Measurements from ENCODE around the gene GHSR. TPM values are rescaled to one million over a fixed set of nuclear protein-coding genes. Genes with fewer than 3 reads are reported as not detected.

GHSR gene
- total RNA-seq, 1 experiment from 2014 or later: not detected

DNA sequence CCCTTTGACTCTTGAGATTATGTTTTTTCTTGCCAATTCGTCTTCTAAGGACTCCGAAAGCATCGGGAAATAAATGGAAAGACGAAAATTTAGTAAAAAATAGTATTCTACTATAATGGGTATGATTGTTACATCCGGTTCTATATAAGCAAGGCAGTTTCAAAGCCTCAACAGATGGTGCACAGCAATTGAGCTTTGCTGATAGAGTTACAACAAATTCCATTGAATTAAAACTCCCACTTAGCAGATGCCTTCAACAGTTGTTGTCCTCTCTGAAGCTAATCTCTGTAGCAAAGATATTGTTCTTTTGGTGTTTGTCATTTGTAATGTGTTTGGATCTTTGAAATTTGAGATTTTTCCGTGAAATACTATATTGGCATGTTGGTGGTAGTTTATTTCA lies 16.1 kb upstream of the GHSR start:
- CTCF ChIA-PET: interaction anchor here (0.5 kb wide), 1 partner anchor 159 kb away, joined by 5 read pairs; no protein-coding TSS in a partner anchor
- POLR2A ChIA-PET: no interaction called here
- TF ChIP-seq, protein P1, sequence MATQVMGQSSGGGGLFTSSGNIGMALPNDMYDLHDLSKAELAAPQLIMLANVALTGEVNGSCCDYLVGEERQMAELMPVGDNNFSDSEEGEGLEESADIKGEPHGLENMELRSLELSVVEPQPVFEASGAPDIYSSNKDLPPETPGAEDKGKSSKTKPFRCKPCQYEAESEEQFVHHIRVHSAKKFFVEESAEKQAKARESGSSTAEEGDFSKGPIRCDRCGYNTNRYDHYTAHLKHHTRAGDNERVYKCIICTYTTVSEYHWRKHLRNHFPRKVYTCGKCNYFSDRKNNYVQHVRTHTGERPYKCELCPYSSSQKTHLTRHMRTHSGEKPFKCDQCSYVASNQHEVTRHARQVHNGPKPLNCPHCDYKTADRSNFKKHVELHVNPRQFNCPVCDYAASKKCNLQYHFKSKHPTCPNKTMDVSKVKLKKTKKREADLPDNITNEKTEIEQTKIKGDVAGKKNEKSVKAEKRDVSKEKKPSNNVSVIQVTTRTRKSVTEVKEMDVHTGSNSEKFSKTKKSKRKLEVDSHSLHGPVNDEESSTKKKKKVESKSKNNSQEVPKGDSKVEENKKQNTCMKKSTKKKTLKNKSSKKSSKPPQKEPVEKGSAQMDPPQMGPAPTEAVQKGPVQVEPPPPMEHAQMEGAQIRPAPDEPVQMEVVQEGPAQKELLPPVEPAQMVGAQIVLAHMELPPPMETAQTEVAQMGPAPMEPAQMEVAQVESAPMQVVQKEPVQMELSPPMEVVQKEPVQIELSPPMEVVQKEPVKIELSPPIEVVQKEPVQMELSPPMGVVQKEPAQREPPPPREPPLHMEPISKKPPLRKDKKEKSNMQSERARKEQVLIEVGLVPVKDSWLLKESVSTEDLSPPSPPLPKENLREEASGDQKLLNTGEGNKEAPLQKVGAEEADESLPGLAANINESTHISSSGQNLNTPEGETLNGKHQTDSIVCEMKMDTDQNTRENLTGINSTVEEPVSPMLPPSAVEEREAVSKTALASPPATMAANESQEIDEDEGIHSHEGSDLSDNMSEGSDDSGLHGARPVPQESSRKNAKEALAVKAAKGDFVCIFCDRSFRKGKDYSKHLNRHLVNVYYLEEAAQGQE (IDR thresholded peaks at IDR 0.05; ENCODE audit: insufficient read depth in 1 of 2, low read depth in 2 of 2, low read length in 1 of 2): no peak
- TF ChIP-seq, protein P2, sequence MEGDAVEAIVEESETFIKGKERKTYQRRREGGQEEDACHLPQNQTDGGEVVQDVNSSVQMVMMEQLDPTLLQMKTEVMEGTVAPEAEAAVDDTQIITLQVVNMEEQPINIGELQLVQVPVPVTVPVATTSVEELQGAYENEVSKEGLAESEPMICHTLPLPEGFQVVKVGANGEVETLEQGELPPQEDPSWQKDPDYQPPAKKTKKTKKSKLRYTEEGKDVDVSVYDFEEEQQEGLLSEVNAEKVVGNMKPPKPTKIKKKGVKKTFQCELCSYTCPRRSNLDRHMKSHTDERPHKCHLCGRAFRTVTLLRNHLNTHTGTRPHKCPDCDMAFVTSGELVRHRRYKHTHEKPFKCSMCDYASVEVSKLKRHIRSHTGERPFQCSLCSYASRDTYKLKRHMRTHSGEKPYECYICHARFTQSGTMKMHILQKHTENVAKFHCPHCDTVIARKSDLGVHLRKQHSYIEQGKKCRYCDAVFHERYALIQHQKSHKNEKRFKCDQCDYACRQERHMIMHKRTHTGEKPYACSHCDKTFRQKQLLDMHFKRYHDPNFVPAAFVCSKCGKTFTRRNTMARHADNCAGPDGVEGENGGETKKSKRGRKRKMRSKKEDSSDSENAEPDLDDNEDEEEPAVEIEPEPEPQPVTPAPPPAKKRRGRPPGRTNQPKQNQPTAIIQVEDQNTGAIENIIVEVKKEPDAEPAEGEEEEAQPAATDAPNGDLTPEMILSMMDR (IDR thresholded peaks at IDR 0.05): no peak
- Histone ChIP-seq H3K4me3 (ENCODE audit: low read depth in 2 of 2, low read length in 2 of 2) (no peak overlapping the region), H3K9me3 (ENCODE audit: control insufficient read depth, insufficient read depth, low read depth, low read length) (no peaks in the 10 kb centered on the region), H3K36me3 (ENCODE audit: control insufficient read depth, insufficient read depth, low read length) (no peaks in the 10 kb centered on the region), H3K27me3 (ENCODE audit: control insufficient read depth, insufficient read depth, low read length) (peaks cover 7% of the 10 kb centered on the region; the same call in 1 of the 2 replicates), H3K4me1 (ENCODE audit: control insufficient read depth, insufficient read depth, low read length) (peaks cover 9% of the 10 kb centered on the region), H3K27ac (ENCODE audit: low read length) (no peak overlapping the region)
- intact Hi-C loops (cut with micrococcal nuclease; ENCODE audit: unreplicated experiment) (no loop called here), in situ Hi-C loops (cut with HindIII; ENCODE audit: low pct_unique_long_range_greater_than_20kb, low sequenced_read_pairs) (no loop called here)
- BruUV-seq (replicated peaks): no TSS peak
- DNase-seq (ENCODE audit: low read depth, low spot score) (no peak), ATAC-seq (no peak)

DNA sequence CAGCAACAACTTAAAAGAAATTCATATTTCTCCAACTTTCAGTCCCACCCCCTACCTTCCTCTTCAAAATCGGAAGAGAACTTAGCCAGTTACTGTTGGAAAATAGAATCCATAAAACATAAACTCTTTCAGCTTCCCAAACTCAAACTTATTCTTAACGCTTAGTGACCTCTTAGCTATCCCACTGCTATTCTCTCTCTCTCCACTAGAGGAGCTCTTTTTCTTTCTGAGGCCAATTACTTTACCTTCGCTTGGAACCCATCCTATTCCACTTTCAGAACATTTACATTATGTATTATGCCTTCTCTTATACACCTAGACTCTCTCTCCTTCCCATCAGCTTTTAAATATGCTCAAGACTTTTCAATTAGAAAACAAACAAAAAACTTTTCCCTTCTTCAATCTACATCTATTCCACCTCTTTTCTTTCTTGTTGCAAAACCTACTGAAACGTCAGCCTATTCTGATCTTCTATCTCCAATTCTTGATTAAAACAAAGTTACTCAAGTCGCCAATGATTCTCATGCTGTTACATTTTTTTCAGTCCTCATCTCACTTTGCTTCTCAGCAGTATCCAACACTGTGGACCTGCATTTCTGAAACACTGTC lies 13.4 kb upstream of the GHSR start:
- in situ Hi-C loops (cut with HindIII; ENCODE audit: low pct_unique_long_range_greater_than_20kb, low sequenced_read_pairs): no loop called here
- TF ChIP-seq, protein P2 (IDR thresholded peaks at IDR 0.05): peak; percentile 90; the same call in 1 of the 2 replicates
- TF ChIP-seq, protein P1 (IDR thresholded peaks at IDR 0.05; ENCODE audit: insufficient read depth in 1 of 2, low read depth in 2 of 2, low read length in 1 of 2): no peak
- peak; percentile 48 for DNase-seq (ENCODE audit: low read depth, low spot score)
- intact Hi-C loops (cut with micrococcal nuclease; ENCODE audit: unreplicated experiment): no loop called here
- H3K4me1 ChIP-seq (ENCODE audit: control insufficient read depth, insufficient read depth, low read length): no peaks in the 10 kb centered on the region
- H3K4me3 ChIP-seq (ENCODE audit: low read depth in 2 of 2, low read length in 2 of 2): no peak overlapping the region
- peak; percentile 79 for ATAC-seq
- no peaks in the 10 kb centered on the region for H3K9me3 ChIP-seq (ENCODE audit: control insufficient read depth, insufficient read depth, low read depth, low read length)
- POLR2A ChIA-PET: no interaction called here
- peaks cover 4% of the 10 kb centered on the region; the same call in 1 of the 2 replicates for H3K27me3 ChIP-seq (ENCODE audit: control insufficient read depth, insufficient read depth, low read length)
- H3K36me3 ChIP-seq (ENCODE audit: control insufficient read depth, insufficient read depth, low read length): no peaks in the 10 kb centered on the region
- H3K27ac ChIP-seq (ENCODE audit: low read length): no peak overlapping the region
- CTCF ChIA-PET: interaction anchor here (0.5 to 1.0 kb wide), 11 partner anchors 13 to 493 kb away, joined by 3 to 6 read pairs (median 3); no protein-coding TSS in a partner anchor
- BruUV-seq (replicated peaks): no TSS peak
